HT-29 (cell line): Measurements from ENCODE around the gene CYGB. TPM values are rescaled to one million over a fixed set of nuclear protein-coding genes. Genes with fewer than 3 reads are reported as not detected.
A peak's percentile ranks its signal among the peaks of the same experiment; 100 is the strongest.

Source experiments
- DNase-seq: peaks from one replicate; pipeline ENCODE4 v3.0.0-alpha.2; 2015; ENCODE audit warnings: low spot score
- total RNA-seq: library from RNA; depleted of rRNA; stranded (reverse); fragments of >200 nt; shearing (Covaris generic); gene quantifications from 2 replicates; pipeline ENCODE4 v1.2.3, GENCODE V29; 2014

The CYGB gene
- total RNA-seq, 1 experiment from 2014 or later = not detected

- DNase-seq = peak; percentile 4
These were observed 13.5 kb upstream of the CYGB start for GRCh38 chr17:76550712-76551615.

GRCh38 chr17:76549539-76549938 is 12.0 kb upstream of the CYGB start:
- DNase-seq = no peak

GRCh38 chr17:76549215-76549518 is 11.7 kb upstream of the CYGB start:
- DNase-seq = no peak

- DNase-seq = no peak
These were observed 11.1 kb upstream of the CYGB start for GRCh38 chr17:76548378-76549214.

- DNase-seq = no peak
These were observed 10.2 kb upstream of the CYGB start for GRCh38 chr17:76547642-76548202.

GRCh38 chr17:76547183-76547641 is 9.7 kb upstream of the CYGB start:
- peak; percentile 73 for DNase-seq

DNA sequence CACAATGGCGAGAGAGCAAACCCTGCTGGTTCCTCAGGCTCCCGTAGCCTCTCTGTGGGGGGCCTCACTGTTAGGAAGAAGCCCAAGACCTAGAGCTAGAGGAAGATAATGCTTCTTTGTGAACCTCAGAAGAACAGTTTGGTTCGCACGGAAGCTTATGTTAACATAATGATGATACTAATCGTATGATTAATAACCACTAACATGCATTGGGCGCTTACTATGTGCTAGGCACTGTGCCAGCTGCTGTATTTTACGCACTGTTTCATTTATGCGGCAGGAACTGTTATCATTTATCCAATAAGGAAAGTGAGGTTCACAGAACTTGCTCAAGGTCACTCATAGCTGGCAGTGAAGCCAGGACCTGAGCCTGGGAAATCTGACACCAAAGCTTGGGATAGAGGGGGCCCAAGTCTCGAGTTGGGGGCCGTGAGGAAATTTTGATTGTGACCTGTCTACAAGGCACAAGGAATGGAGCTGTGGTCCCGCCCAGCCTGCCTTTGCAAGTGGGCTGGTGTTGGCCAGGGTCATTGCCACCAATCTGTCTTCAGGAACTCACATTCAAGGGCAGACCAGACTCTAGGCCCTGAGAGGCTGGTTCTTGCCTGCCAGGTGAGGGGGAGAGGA is 9.2 kb upstream of the CYGB start:
- no peak for DNase-seq

DNA sequence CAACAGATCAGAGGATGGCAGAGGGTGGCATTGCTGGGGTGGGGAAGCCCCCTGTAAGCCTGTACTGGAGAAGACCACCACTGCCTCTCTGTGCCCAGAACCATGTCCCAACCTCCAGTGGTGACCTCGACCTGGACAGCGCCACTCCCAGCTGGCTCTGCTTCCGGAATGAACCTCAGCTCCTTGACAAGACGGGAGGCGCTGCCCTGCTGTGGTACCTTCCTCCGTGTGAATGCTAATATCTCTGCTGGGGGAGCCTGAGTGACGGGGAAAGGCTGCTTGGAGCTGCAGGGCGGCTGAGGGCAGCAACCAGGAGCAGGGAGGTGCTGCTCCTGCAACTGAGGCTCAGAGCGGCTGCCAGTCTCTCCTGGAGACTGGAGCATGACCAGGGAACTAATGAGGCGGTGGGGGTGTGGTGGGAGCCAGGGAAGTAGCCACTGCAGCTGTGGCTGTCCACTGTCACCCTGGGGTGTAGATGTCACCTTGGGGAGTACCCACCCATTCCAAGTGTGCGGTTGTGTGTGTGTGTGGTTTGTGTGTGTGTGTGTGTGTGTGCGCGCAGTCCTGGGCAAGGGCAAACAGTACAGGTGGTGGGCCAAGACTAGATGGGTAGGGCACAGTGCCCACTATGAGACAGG is 8.5 kb upstream of the CYGB start:
- no peak for DNase-seq

GRCh38 chr17:76544546-76545365 is 7.2 kb upstream of the CYGB start:
- no peak for DNase-seq

- DNase-seq = no peak
These were observed 6.5 kb upstream of the CYGB start for GRCh38 chr17:76543826-76544545.

- DNase-seq = no peak
These were observed 5.9 kb upstream of the CYGB start for GRCh38 chr17:76543482-76543825.

GRCh38 chr17:76542984-76543383 is 5.5 kb upstream of the CYGB start:
- DNase-seq = no peak

GRCh38 chr17:76542566-76542971 is 5.1 kb upstream of the CYGB start:
- DNase-seq = no peak

- no peak for DNase-seq
These were observed 4.4 kb upstream of the CYGB start for GRCh38 chr17:76541739-76542454.

GRCh38 chr17:76540381-76541300 is 3.1 kb upstream of the CYGB start:
- DNase-seq = peak; percentile 90

GRCh38 chr17:76539631-76540271 is 2.2 kb upstream of the CYGB start, which contains the start of gene PRCD:
Gene PRCD, plus strand, starts transcription at chr17:76540044. Its CDS starts 98 bp downstream, at chr17:76540142.
- DNase-seq = no peak

DNA sequence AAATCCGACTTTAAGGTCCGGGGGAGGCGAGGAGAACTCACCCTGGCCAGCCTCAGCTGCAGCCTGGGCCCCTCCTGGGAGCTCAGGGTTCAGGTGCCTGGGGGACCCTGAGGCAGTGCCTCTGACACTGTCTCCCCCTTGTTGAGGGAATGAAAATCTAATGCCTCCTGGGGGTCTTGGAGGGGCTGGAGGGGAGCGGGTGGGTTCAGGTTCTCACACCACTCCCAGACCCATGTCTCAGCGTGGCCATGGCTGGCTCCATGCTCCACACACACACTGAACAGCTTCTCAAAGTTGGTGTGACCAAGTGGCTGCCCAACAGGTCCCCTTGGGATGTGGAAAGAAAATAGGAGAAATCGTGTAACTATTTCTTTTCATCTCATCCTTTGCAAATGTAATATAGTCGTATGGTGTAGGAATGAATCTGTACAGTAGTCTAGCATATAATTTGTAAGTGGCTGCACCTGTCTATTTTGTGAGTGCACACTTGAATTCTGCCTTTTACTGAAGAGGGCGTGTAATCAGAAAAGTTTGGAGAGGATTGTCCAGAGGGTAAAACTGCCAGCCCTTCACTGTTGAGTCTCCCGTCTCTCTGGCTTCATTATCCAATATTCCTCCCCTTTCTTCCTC is 1.5 kb upstream of the CYGB start:
- DNase-seq = no peak
